ENCODE data around the gene HOXB8. TPM values are rescaled to one million over a fixed set of nuclear protein-coding genes. Genes with fewer than 3 reads are reported as not detected.

The HOXB8 gene
- total and polyA plus RNA-seq, 2 experiments from 2014 or later = not detected

- ATAC-seq = no peak
- Mint-ChIP-seq H3K4me3 (no peak overlapping the region), H3K27me3 (ENCODE audit: insufficient read depth, low read depth, poor library complexity) (peaks cover 100% of the 10 kb centered on the region), H3K4me1 (peaks cover 13% of the 10 kb centered on the region), H3K9me3 (no peaks in the 10 kb centered on the region; the same call in 2 of the 3 replicates), H3K27ac (no peak overlapping the region), H3K36me3 (ENCODE audit: low read depth) (no peaks in the 10 kb centered on the region)
- no peaks in the 10 kb centered on the region for H3K36me3 ChIP-seq (ENCODE audit: insufficient read depth)
- no peaks in the 10 kb centered on the region for H3K79me2 ChIP-seq (replicated peaks; ENCODE audit: insufficient read depth)
- H3K27ac ChIP-seq (ENCODE audit: low read depth) = no peak overlapping the region
- no peak overlapping the region for H2AFZ ChIP-seq
- H3K9me2 ChIP-seq (ENCODE audit: insufficient read depth) = no peaks in the 10 kb centered on the region
- TF ChIP-seq REST (IDR thresholded peaks at IDR 0.05; ENCODE audit: unreplicated experiment) (no peak), EZH2 (IDR thresholded peaks at IDR 0.05; ENCODE audit: low read depth, unreplicated experiment) (peak; percentile 78), EZH2phosphoT487 (IDR thresholded peaks at IDR 0.05; ENCODE audit: unreplicated experiment) (no peak)
- peaks cover 46% of the 10 kb centered on the region for H3F3A ChIP-seq (replicated peaks; ENCODE audit: low read depth)
- no peak overlapping the region for H3K4me2 ChIP-seq
- peaks cover 34% of the 10 kb centered on the region for H3K4me1 ChIP-seq (ENCODE audit: insufficient read depth)
- peaks cover 75% of the 10 kb centered on the region for H4K20me1 ChIP-seq (replicated peaks; ENCODE audit: insufficient read depth)
- DNase-seq (ENCODE audit: low spot score) = peak; percentile 7
- H3K4me3 ChIP-seq = no peak overlapping the region
- peaks cover 100% of the 10 kb centered on the region for H3K27me3 ChIP-seq (ENCODE audit: insufficient read depth)
Observed at GRCh38 chr17:48630925-48631692, 16.0 kb upstream of the HOXB8 start.

GRCh38 chr17:48630009-48630924, 15.2 kb upstream of the HOXB8 start:
- H3K27ac ChIP-seq (ENCODE audit: low read depth) = no peak overlapping the region
- Mint-ChIP-seq H3K27ac (no peak overlapping the region), H3K36me3 (ENCODE audit: low read depth) (no peaks in the 10 kb centered on the region), H3K4me1 (peaks cover 13% of the 10 kb centered on the region), H3K4me3 (no peak overlapping the region), H3K27me3 (ENCODE audit: insufficient read depth, low read depth, poor library complexity) (peaks cover 99% of the 10 kb centered on the region), H3K9me3 (no peaks in the 10 kb centered on the region; the same call in 1 of the 3 replicates)
- DNase-seq (ENCODE audit: low spot score) (no peak), ATAC-seq (no peak)
- peaks cover 100% of the 10 kb centered on the region for H3K27me3 ChIP-seq (ENCODE audit: insufficient read depth)
- no peaks in the 10 kb centered on the region for H3K36me3 ChIP-seq (ENCODE audit: insufficient read depth)
- H4K20me1 ChIP-seq (replicated peaks; ENCODE audit: insufficient read depth) = peaks cover 67% of the 10 kb centered on the region
- H3K4me3 ChIP-seq = no peak overlapping the region
- TF ChIP-seq EZH2 (IDR thresholded peaks at IDR 0.05; ENCODE audit: low read depth, unreplicated experiment) (peak; percentile 88), ZNF462 (CRISPR knock-in tag; IDR thresholded peaks at IDR 0.05) (no peak)
- H3K9me2 ChIP-seq (ENCODE audit: insufficient read depth) = no peaks in the 10 kb centered on the region
- H3F3A ChIP-seq (replicated peaks; ENCODE audit: low read depth) = peaks cover 44% of the 10 kb centered on the region
- peaks cover 34% of the 10 kb centered on the region for H3K4me1 ChIP-seq (ENCODE audit: insufficient read depth)
- H3K79me2 ChIP-seq (replicated peaks; ENCODE audit: insufficient read depth) = no peaks in the 10 kb centered on the region
- no peak overlapping the region for H2AFZ ChIP-seq
- no peak overlapping the region for H3K4me2 ChIP-seq
